Activated CD8-positive, alpha-beta T cell treated with anti-CD3 and anti-CD28 coated beads for 36 hours (primary cell): ENCODE results near the gene FMNL2. TPM values are rescaled to one million over a fixed set of nuclear protein-coding genes. Genes with fewer than 3 reads are reported as not detected.

ENCODE experiments used
- ATAC-seq: fragments of 200-7000 bp; cut with Tn5 transposase; one replicate; pipeline ENCODE4 v1.10.0; 2021; ENCODE audit warnings: mild to moderate bottlenecking, moderate library complexity
- CTCF ChIA-PET: fragments of 350-600 bp; sonication (Branson Sonifier 250); formaldehyde crosslinking; loops from one replicate; lab custom pipeline; 2021; ENCODE audit warnings: antibody characterized with exemption; lab: Charles Lee
- POLR2A ChIA-PET: fragments of 350-600 bp; sonication (Branson Sonifier 250); formaldehyde crosslinking; loops from one replicate; lab custom pipeline; 2021; ENCODE audit warnings: antibody characterized with exemption; lab: Charles Lee
- DNase-seq: peaks from one replicate; pipeline ENCODE4 v3.0.0-alpha.2; 2020
- H3K27ac Mint-ChIP-seq: one replicate; pipeline ENCODE4 v1.8.0; 2021; ENCODE audit warnings: mild to moderate bottlenecking, mixed read lengths
- H3K27me3 Mint-ChIP-seq: one replicate; pipeline ENCODE4 v1.8.0; 2021; ENCODE audit warnings: mixed read lengths
- H3K36me3 Mint-ChIP-seq: one replicate; pipeline ENCODE4 v1.8.0; 2021; ENCODE audit warnings: low read depth, mixed read lengths
- H3K4me1 Mint-ChIP-seq: one replicate; pipeline ENCODE4 v1.8.0; 2021; ENCODE audit warnings: low read depth, mixed read lengths
- H3K4me3 Mint-ChIP-seq: one replicate; pipeline ENCODE4 v1.8.0; 2021; ENCODE audit warnings: mild to moderate bottlenecking, moderate library complexity, mixed read lengths
- H3K9me3 Mint-ChIP-seq: one replicate; pipeline ENCODE4 v1.8.0; 2021; ENCODE audit warnings: mixed read lengths
- intact Hi-C: fragments of 100-400 bp; cut with micrococcal nuclease; formaldehyde crosslinking; loops from one replicate; pipeline ENCODE4 v1.10.0; 2022
- total RNA-seq, 2 experiments: library from RNA; stranded (reverse); gene quantifications; one replicate each; pipeline ENCODE4 v1.2.3, GENCODE V29; 2021
- TF ChIP-seq, protein P1 (sequence below): fragments of 200-600 bp; IDR thresholded peaks from one replicate; pipeline ENCODE4 v1.8.0; 2022; ENCODE audit warnings: antibody characterized with exemption, mild to moderate bottlenecking

Gene FMNL2
- total RNA-seq, 2 experiments from 2014 or later = 1.1 TPM

DNA sequence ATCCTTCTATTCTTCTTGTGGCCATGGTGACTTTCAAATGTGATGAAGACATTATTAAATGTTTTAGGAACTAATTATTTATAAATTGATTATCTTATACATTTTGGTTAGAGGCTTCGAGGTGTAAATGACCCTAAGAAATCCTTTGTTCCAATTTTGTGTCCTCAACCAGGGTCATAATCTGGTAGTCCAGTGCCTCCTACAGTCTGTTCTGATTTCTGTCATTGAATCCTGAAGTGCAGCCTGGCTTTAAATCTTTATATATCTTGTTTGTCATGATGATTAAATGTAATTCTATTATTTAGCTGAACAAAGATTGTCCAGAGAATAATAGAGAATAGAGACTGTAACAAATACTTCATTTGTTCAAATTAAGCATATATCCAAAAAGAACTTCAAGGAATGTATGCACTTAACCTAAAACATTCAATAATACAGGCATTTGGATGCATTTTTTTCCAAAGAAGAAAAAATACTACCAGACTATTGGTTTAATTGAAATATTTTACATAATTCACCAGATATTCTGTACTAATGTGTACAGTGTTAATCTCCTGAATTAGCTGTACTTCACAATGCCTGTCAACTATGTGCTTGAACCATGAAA lies 292.5 kb downstream of the FMNL2 start:
- intact Hi-C loops = no loop called here
- H3K9me3 Mint-ChIP-seq = no peaks in the 10 kb centered on the region
- DNase-seq (no peak), ATAC-seq (no peak)
- ChIA-PET CTCF (interaction anchor here (0.9 to 3.9 kb wide), 5 partner anchors 8 to 591 kb away, joined by 3 to 20 read pairs (median 4); partner anchors contain the start of gene STAM2), POLR2A (no interaction called here)
- no peak overlapping the region for H3K27ac Mint-ChIP-seq
- TF ChIP-seq, protein P1, sequence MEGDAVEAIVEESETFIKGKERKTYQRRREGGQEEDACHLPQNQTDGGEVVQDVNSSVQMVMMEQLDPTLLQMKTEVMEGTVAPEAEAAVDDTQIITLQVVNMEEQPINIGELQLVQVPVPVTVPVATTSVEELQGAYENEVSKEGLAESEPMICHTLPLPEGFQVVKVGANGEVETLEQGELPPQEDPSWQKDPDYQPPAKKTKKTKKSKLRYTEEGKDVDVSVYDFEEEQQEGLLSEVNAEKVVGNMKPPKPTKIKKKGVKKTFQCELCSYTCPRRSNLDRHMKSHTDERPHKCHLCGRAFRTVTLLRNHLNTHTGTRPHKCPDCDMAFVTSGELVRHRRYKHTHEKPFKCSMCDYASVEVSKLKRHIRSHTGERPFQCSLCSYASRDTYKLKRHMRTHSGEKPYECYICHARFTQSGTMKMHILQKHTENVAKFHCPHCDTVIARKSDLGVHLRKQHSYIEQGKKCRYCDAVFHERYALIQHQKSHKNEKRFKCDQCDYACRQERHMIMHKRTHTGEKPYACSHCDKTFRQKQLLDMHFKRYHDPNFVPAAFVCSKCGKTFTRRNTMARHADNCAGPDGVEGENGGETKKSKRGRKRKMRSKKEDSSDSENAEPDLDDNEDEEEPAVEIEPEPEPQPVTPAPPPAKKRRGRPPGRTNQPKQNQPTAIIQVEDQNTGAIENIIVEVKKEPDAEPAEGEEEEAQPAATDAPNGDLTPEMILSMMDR = peak; percentile 21
- H3K27me3 Mint-ChIP-seq = peaks cover 5% of the 10 kb centered on the region
- H3K4me1 Mint-ChIP-seq = no peaks in the 10 kb centered on the region
- H3K36me3 Mint-ChIP-seq = no peaks in the 10 kb centered on the region
- no peak overlapping the region for H3K4me3 Mint-ChIP-seq

DNA sequence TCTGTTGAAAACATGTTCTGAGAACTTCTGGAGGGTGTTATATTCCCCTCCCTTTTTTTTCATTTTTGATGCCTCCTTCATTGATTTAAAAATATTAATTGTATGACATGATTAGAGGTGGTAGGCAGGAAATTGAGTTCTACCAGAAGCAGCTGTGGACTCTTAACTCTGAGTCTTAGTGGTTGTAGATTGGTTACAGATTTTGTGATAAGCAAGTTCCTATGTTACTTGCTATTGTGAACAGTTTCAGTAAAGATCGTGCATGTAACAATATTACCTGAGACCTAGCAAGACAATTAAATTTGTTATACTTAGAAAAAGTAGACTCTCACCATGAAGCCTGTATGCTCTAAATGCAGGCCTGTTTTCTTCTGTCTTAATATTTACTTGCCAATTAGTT lies 294.2 kb downstream of the FMNL2 start:
- Mint-ChIP-seq H3K27ac (no peak overlapping the region), H3K4me1 (no peaks in the 10 kb centered on the region), H3K4me3 (no peak overlapping the region), H3K9me3 (no peaks in the 10 kb centered on the region), H3K36me3 (no peaks in the 10 kb centered on the region), H3K27me3 (peaks cover 5% of the 10 kb centered on the region)
- TF ChIP-seq, protein P1 = no peak
- intact Hi-C loops = no loop called here
- ATAC-seq = no peak
- no peak for DNase-seq
- POLR2A ChIA-PET = no interaction called here
- CTCF ChIA-PET = no interaction called here

DNA sequence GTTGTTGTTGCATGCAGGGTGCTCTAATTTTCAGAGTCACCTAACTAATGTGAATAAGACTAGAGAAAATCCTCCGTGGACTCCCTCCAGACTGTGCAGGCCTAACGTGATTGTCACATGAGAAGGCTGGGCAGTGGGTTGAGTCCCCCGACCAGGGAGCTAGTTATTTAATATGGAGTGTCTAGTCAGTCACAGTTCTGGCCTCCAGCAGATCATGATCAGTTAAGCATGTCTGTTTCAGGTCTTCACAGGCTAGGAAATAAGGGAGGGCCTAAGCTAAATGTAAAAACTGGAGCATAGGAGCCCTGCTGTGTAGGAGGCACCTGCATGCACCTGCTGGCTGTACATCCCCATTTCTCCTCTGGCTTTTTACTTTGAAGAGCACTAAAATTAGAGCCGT lies 295.5 kb downstream of the FMNL2 start:
- no peaks in the 10 kb centered on the region for H3K36me3 Mint-ChIP-seq
- no peak overlapping the region for H3K4me3 Mint-ChIP-seq
- no peak overlapping the region for H3K27ac Mint-ChIP-seq
- no peaks in the 10 kb centered on the region for H3K9me3 Mint-ChIP-seq
- ChIA-PET CTCF (interaction anchor here (0.6 to 1.5 kb wide), 2 partner anchors 444 to 455 kb away, joined by 3 read pairs; partner anchors contain the start of gene STAM2), POLR2A (no interaction called here)
- TF ChIP-seq, protein P1 = no peak
- no peaks in the 10 kb centered on the region for H3K4me1 Mint-ChIP-seq
- peaks cover 4% of the 10 kb centered on the region for H3K27me3 Mint-ChIP-seq
- intact Hi-C loops = loop anchor here (10.0 kb wide), 1 partner anchor 296 kb away; the partner anchor contains the start of gene FMNL2
- ATAC-seq = no peak
- DNase-seq = no peak

DNA sequence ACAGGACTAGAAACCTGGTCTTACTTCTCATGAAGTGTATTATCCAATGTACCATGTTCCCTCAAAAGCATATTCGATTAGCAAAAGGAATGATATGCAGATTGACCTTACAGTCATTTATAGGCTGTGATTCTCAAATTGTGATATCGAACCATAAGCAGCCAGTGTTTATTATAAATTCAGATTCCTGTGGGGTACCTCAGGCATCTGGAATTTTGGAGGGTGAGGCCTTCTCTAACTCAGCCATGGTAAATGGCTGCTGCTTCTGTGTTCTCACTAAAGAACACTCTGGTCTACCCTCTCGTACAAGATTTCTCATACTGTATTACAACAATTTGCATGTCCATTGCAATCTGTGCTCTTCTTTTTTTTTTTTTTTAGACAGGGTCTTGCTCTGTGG lies 297.8 kb downstream of the FMNL2 start:
- CTCF ChIA-PET = interaction anchor here (0.9 to 1.1 kb wide), 2 partner anchors 457 to 596 kb away, joined by 3 read pairs; no protein-coding TSS in a partner anchor
- intact Hi-C loops = loop anchor here (10.0 kb wide), 1 partner anchor 298 kb away; the partner anchor contains the start of gene FMNL2
- Mint-ChIP-seq H3K27me3 (no peaks in the 10 kb centered on the region), H3K4me3 (no peak overlapping the region), H3K4me1 (no peaks in the 10 kb centered on the region), H3K36me3 (no peaks in the 10 kb centered on the region), H3K27ac (no peak overlapping the region), H3K9me3 (no peaks in the 10 kb centered on the region)
- POLR2A ChIA-PET = no interaction called here
- TF ChIP-seq, protein P1 = no peak
- ATAC-seq = no peak
- DNase-seq = no peak

DNA sequence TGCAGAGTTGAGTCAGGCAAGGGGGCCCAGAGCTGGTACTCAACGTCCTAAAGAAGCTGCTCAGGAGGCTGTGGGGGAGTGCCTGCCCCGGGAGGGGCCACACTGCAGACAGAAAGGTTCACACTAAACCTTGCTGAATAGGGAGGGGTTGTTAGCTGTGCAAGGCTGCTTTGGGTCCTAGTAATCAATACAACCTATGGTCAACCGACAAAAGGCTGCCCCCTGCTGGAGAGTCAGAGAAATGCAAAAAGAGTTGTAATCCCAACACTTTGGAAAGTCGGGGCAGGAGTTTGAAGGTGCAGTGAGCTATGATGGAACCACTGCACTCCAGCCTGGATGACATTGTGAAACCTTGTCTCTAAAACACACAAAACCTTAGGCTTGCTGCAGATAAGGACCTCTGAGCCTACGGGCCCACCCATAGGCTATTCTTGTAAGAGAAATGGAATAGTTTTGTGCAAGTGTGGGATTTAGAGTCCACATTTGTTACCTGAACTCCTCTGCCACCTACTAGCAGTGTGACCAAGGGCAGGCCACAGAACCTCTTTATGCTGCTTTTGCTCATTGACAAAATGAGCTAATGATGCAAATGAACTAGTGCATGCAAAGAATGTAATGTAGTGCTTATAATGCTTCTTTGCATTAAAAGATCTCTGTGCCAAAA lies 300.8 kb downstream of the FMNL2 start:
- Mint-ChIP-seq H3K27ac (no peak overlapping the region), H3K4me3 (no peak overlapping the region), H3K27me3 (no peaks in the 10 kb centered on the region), H3K9me3 (no peaks in the 10 kb centered on the region), H3K36me3 (no peaks in the 10 kb centered on the region), H3K4me1 (no peaks in the 10 kb centered on the region)
- ATAC-seq = peak; percentile 75
- TF ChIP-seq, protein P1 = peak; percentile 86
- peak; percentile 75 for DNase-seq
- POLR2A ChIA-PET = interaction anchor here (0.5 to 0.8 kb wide), 2 partner anchors 10 to 533 kb away, joined by 3 read pairs; no protein-coding TSS in a partner anchor
- CTCF ChIA-PET = interaction anchor here (0.6 to 3.6 kb wide), 50 partner anchors 9 to 618 kb away, joined by 3 to 56 read pairs (median 4); partner anchors contain the start of genes PRPF40A and STAM2
- intact Hi-C loops = loop anchor here (2.0 to 10.0 kb wide), 4 partner anchors 301 to 599 kb away; partner anchors contain the start of gene FMNL2
